Lung (tissue), 12 donors: ENCODE results near the gene PPP2R1A. TPM values are rescaled to one million over a fixed set of nuclear protein-coding genes. Genes with fewer than 3 reads are reported as not detected.

Experiments used
- ATAC-seq: fragments of 200-7000 bp; cut with Tn5 transposase; one replicate; pipeline ENCODE4 v1.9.1; 2020; ENCODE audit warnings: moderate number of reproducible peaks; ENCODE audit not compliant: insufficient read depth, low FRiP score
- DNase-seq, 3 donors: peaks; one replicate each; pipeline ENCODE4 v3.0.0-alpha.2; 2013 to 2017
- H3K27ac ChIP-seq, 2 donors: one replicate each; pipeline ENCODE4 v1.5.1; 2013; ENCODE audit warnings: mild to moderate bottlenecking in 2 of 2, moderate library complexity in 2 of 2, control low read depth in 1 of 2, inconsistent platforms in 1 of 2, low read depth in 1 of 2, low read length in 1 of 2
- H3K27me3 ChIP-seq, 3 donors: one replicate each; pipeline ENCODE4 v1.5.1; 2013; ENCODE audit warnings: low read length in 2 of 3; ENCODE audit not compliant: control insufficient read depth in 3 of 3, insufficient read depth in 3 of 3
- H3K36me3 ChIP-seq, 4 donors: one replicate each; pipeline ENCODE4 v1.5.1; 2013; ENCODE audit warnings: low read length in 4 of 4, mild to moderate bottlenecking in 1 of 4, moderate library complexity in 1 of 4; ENCODE audit not compliant: control insufficient read depth in 4 of 4, insufficient read depth in 4 of 4
- H3K4me1 ChIP-seq, 5 donors: one replicate each; pipeline ENCODE4 v1.5.1; 2013; ENCODE audit warnings: low read length in 5 of 5, mild to moderate bottlenecking in 2 of 5, moderate library complexity in 1 of 5; ENCODE audit not compliant: control insufficient read depth in 5 of 5, insufficient read depth in 5 of 5
- H3K4me3 ChIP-seq: one replicate; pipeline ENCODE4 v1.5.1; 2013; ENCODE audit warnings: mild to moderate bottlenecking, control low read depth, moderate library complexity
- H3K9ac ChIP-seq, 2 donors: one replicate each; pipeline ENCODE4 v1.5.1; 2013; ENCODE audit warnings: low read length in 2 of 2, control low read depth in 1 of 2; ENCODE audit not compliant: insufficient read depth in 1 of 2
- H3K9me3 ChIP-seq, 4 donors: one replicate each; pipeline ENCODE4 v1.5.1; 2013; ENCODE audit warnings: low read length in 3 of 4, mild to moderate bottlenecking in 1 of 4, moderate library complexity in 1 of 4; ENCODE audit not compliant: control insufficient read depth in 4 of 4, insufficient read depth in 3 of 4
- CTCF ChIP-seq: IDR thresholded peaks from 2 replicates; pipeline ENCODE4 v1.5.1; 2012; ENCODE audit warnings: mild to moderate bottlenecking; ENCODE audit errors: control extremely low read depth, extremely low read depth
- WGBS, 2 donors: extraction: QIAGEN DNeasy Blood & Tissue Kit; methylation state at CpG; one replicate each; pipeline ENCODE4 v1.1.7; 2013; 5-methylcytosine and 5-hydroxymethylcytosine counted together
- polyA plus RNA-seq, 2 donors: library from polyadenylated mRNA; stranded (reverse); fragments of 200-250 nt; gene quantifications; one replicate each; pipeline ENCODE4 v1.2.1, GENCODE V29; 2013
- total RNA-seq, 2 donors: library from RNA; depleted of rRNA in 1 of 2; stranded (reverse); fragments of >200 nt in 1 of 2; gene quantifications; one replicate each; pipeline ENCODE4 v1.2.1, GENCODE V29; 2014 to 2021
- donor health status: control.
- donor health status: control.
- donor health status: Bipolar disorder and iron deficiency.
- donor health status: healthy.
- donor health status: DM: yes; HTN: yes; CAD: no.

Gene PPP2R1A
- total and polyA plus RNA-seq, 4 donors = 117 to 250 (median 169) TPM

GRCh38 chr19:52216401-52216800 is 26.5 kb downstream of the PPP2R1A start:
- 96 to 100% methylated on average over 3 of the region's 3 CpGs for WGBS, 2 donors
- Histone ChIP-seq H3K9me3 (peaks cover 0 to 2% (median 0%) of the 10 kb centered on the region in 4 donors), H3K36me3 (peaks cover 69 to 84% (median 82%) of the 10 kb centered on the region in 4 donors), H3K27ac (no peak overlapping the region), H3K4me1 (no peaks in the 10 kb centered on the region), H3K4me3 (no peak overlapping the region), H3K27me3 (no peaks in the 10 kb centered on the region), H3K9ac (no peak overlapping the region)
- no peak for TF ChIP-seq CTCF
- no peak for ATAC-seq
- no peak for DNase-seq

GRCh38 chr19:52217576-52217975 is 27.7 kb downstream of the PPP2R1A start:
- no peak overlapping the region for H3K4me3 ChIP-seq
- no peaks in the 10 kb centered on the region for H3K4me1 ChIP-seq
- peaks cover 0 to 2% (median 0%) of the 10 kb centered on the region in 4 donors for H3K9me3 ChIP-seq
- no peak for TF ChIP-seq CTCF
- DNase-seq (no peak), ATAC-seq (no peak)
- H3K9ac ChIP-seq = no peak overlapping the region
- H3K27me3 ChIP-seq = no peaks in the 10 kb centered on the region
- 87 to 90% methylated on average over 5 of the region's 5 CpGs for WGBS, 2 donors
- no peak overlapping the region for H3K27ac ChIP-seq
- H3K36me3 ChIP-seq = peaks cover 70 to 87% (median 82%) of the 10 kb centered on the region in 4 donors

- no peak for ATAC-seq
- H3K27ac ChIP-seq = no peak overlapping the region
- 96 to 99% methylated on average over 8 of the region's 8 CpGs for WGBS, 2 donors
- peaks cover 67 to 86% (median 76%) of the 10 kb centered on the region in 4 donors for H3K36me3 ChIP-seq
- H3K27me3 ChIP-seq = no peaks in the 10 kb centered on the region
- no peak overlapping the region for H3K9ac ChIP-seq
- peaks cover 0 to 2% (median 0%) of the 10 kb centered on the region in 4 donors for H3K9me3 ChIP-seq
- H3K4me3 ChIP-seq = no peak overlapping the region
- no peaks in the 10 kb centered on the region for H3K4me1 ChIP-seq
- no peak for DNase-seq
- no peak for TF ChIP-seq CTCF
These were observed 29.8 kb downstream of the PPP2R1A start for GRCh38 chr19:52219611-52220010.

- no peaks in the 10 kb centered on the region for H3K27me3 ChIP-seq
- no peak overlapping the region for H3K9ac ChIP-seq
- H3K9me3 ChIP-seq = peaks cover 0 to 2% (median 0%) of the 10 kb centered on the region in 4 donors
- 99% methylated on average over 6 of the region's 6 CpGs for WGBS, 2 donors
- DNase-seq (no peak), ATAC-seq (no peak)
- peaks cover 67 to 84% (median 75%) of the 10 kb centered on the region in 4 donors for H3K36me3 ChIP-seq
- no peak overlapping the region for H3K27ac ChIP-seq
- H3K4me1 ChIP-seq = no peaks in the 10 kb centered on the region
- no peak for TF ChIP-seq CTCF
- no peak overlapping the region for H3K4me3 ChIP-seq
These were observed 31.2 kb downstream of the PPP2R1A start for GRCh38 chr19:52221031-52221430.
